Measurements from ENCODE around the gene SMAD2.

- no peak for TF ChIP-seq CTCF (IDR thresholded peaks at IDR 0.05)
- TF ChIP-seq POLR2A (IDR thresholded peaks at IDR 0.05), result no peak
Observed at GRCh38 chr18:47917923-47918610, 12.4 kb downstream of the SMAD2 start.

Data from adrenal gland (tissue), 5 donors.